Right renal pelvis (tissue), 4 donors: ENCODE results near the gene ABI1. TPM values are rescaled to one million over a fixed set of nuclear protein-coding genes. Genes with fewer than 3 reads are reported as not detected.

Experiments used
- polyA plus RNA-seq, 4 donors: library from polyadenylated mRNA; unstranded; fragments of 120-200 nt; gene quantifications; one replicate each; pipeline ENCODE4 v1.2.1, GENCODE V29; 2013; ENCODE audit not compliant: insufficient read length in 4 of 4

ABI1 gene
- polyA plus RNA-seq, 4 donors = 64.3 to 74.3 (median 72.3) TPM

Other genes with a start within 250 kb of the ABI1 start
- 10 to 100 TPM in 3 of 4 donors, 1 to 10 TPM in 1; 9.0 to 12.7 (median 10.9) TPM for gene PDSS1, start 163.3 kb downstream of the ABI1 start, polyA plus RNA-seq
- 10 to 100 TPM; 12.7 to 17.5 (median 13.3) TPM for gene ANKRD26, start 239.5 kb upstream of the ABI1 start, polyA plus RNA-seq